Gastrocnemius medialis (tissue), 4 donors: ENCODE data around the gene AK8.

Experiments used
- CTCF ChIP-seq, 5 experiments: fragments of 450-650 bp in 3 of 5; fragments of 200-600 bp in 2 of 5; sonication (generic) in 2 of 5; IDR thresholded peaks in 4 of 5; conservative IDR thresholded peaks in 1 of 5; 1 replicate in 4 of 5; 2 replicates in 1 of 5; pipeline ENCODE4 v1.5.1; 2016 to 2019; ENCODE audit warnings: antibody characterized with exemption in 5 of 5, mild to moderate bottlenecking in 3 of 5, moderate library complexity in 3 of 5
- POLR2A ChIP-seq, 2 donors: fragments of 450-650 bp; IDR thresholded peaks; one replicate each; pipeline ENCODE4 v1.6.1; 2017; ENCODE audit warnings: antibody characterized with exemption in 2 of 2, mild to moderate bottlenecking in 2 of 2, moderate library complexity in 2 of 2

GRCh38 chr9:132774886-132775285 is 103.2 kb downstream of the AK8 start:
- TF ChIP-seq POLR2A (IDR thresholded peaks at IDR 0.05) (no peak), CTCF (IDR thresholded peaks at IDR 0.05 in 4 of 5, conservative IDR thresholded peaks at IDR 0.05 in 1 of 5) (no peak)
